Parathyroid adenoma (tissue), 2 donors: ENCODE data around the gene DYNC1I1.

Experiments
- H2AFZ ChIP-seq: fragments of 300-600 bp; sonication (generic); one replicate; pipeline ENCODE4 v1.7.0; 2017; ENCODE audit warnings: antibody characterized with exemption, mild to moderate bottlenecking
- H3K27ac ChIP-seq: fragments of 300-600 bp; sonication (generic); one replicate; pipeline ENCODE4 v1.7.0; 2017
- H3K27me3 ChIP-seq: fragments of 300-600 bp; sonication (generic); one replicate; pipeline ENCODE4 v1.7.0; 2017; ENCODE audit warnings: low read length; ENCODE audit not compliant: control insufficient read depth, insufficient read depth
- H3K36me3 ChIP-seq: fragments of 300-600 bp; sonication (generic); one replicate; pipeline ENCODE4 v1.7.0; 2017; ENCODE audit warnings: low read length; ENCODE audit not compliant: control insufficient read depth, insufficient read depth
- H3K4me1 ChIP-seq: fragments of 300-600 bp; sonication (generic); one replicate; pipeline ENCODE4 v1.7.0; 2017; ENCODE audit warnings: control low read depth
- H3K4me2 ChIP-seq: fragments of 300-600 bp; sonication (generic); one replicate; pipeline ENCODE4 v1.7.0; 2017; ENCODE audit warnings: low read length
- H3K4me3 ChIP-seq: fragments of 300-600 bp; sonication (generic); one replicate; pipeline ENCODE4 v1.7.0; 2017; ENCODE audit warnings: low read depth, low read length
- H3K79me2 ChIP-seq: fragments of 300-600 bp; sonication (generic); one replicate; pipeline ENCODE4 v1.7.0; 2017; ENCODE audit warnings: control low read depth
- H3K9ac ChIP-seq: fragments of 300-600 bp; sonication (generic); one replicate; pipeline ENCODE4 v1.7.0; 2017; ENCODE audit warnings: mild to moderate bottlenecking
- H3K9me3 ChIP-seq: fragments of 300-600 bp; sonication (generic); one replicate; pipeline ENCODE4 v1.7.0; 2017; ENCODE audit warnings: low read length; ENCODE audit not compliant: control insufficient read depth
- CTCF ChIP-seq: fragments of 300-600 bp; sonication (generic); IDR thresholded peaks from one replicate; pipeline ENCODE4 v1.7.0; 2017; ENCODE audit warnings: antibody characterized with exemption, mild to moderate bottlenecking
- donor health status: primary hyperparathyroidism.

DYNC1I1 gene

DNA sequence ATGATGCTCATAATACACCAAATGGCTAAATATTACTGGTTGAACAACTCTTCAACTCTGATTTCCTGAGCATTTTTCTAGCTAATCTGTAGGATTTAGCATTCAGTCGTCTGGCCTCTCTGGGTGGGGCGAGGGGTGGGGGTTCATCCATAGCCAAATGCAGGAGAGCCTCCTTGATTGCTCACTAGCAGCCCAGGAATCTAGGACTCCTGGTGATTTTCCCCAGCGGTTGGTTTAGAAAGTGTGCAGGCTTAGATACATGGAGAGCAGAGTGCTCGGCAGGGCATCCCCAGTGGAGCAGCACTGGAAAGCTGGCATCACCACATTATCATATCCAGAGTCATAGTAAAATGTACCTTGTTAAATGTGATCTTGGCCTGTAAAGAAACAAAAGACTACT, 136.1 kb downstream of the DYNC1I1 start:
- no peak overlapping the region for H3K27ac ChIP-seq
- no peaks in the 10 kb centered on the region for H3K4me1 ChIP-seq
- no peaks in the 10 kb centered on the region for H3K36me3 ChIP-seq
- no peak overlapping the region for H2AFZ ChIP-seq
- no peaks in the 10 kb centered on the region for H3K27me3 ChIP-seq
- no peaks in the 10 kb centered on the region for H3K9me3 ChIP-seq
- no peaks in the 10 kb centered on the region for H3K79me2 ChIP-seq
- H3K9ac ChIP-seq = no peak overlapping the region
- no peak overlapping the region for H3K4me2 ChIP-seq
- no peak for TF ChIP-seq CTCF
- H3K4me3 ChIP-seq = no peak overlapping the region

GRCh38 chr7:95910341-95910740, 138.0 kb downstream of the DYNC1I1 start:
- Histone ChIP-seq H2AFZ (no peak overlapping the region), H3K36me3 (no peaks in the 10 kb centered on the region), H3K4me1 (no peaks in the 10 kb centered on the region), H3K4me3 (no peak overlapping the region), H3K27ac (no peak overlapping the region), H3K4me2 (no peak overlapping the region), H3K27me3 (no peaks in the 10 kb centered on the region), H3K79me2 (no peaks in the 10 kb centered on the region), H3K9ac (no peak overlapping the region), H3K9me3 (no peaks in the 10 kb centered on the region)
- no peak for TF ChIP-seq CTCF

GRCh38 chr7:95915731-95916130, 143.4 kb downstream of the DYNC1I1 start:
- Histone ChIP-seq H3K9ac (no peak overlapping the region), H3K36me3 (no peaks in the 10 kb centered on the region), H3K27me3 (no peaks in the 10 kb centered on the region), H2AFZ (no peak overlapping the region), H3K9me3 (no peaks in the 10 kb centered on the region), H3K4me3 (no peak overlapping the region), H3K4me2 (no peak overlapping the region), H3K27ac (no peak overlapping the region), H3K4me1 (no peaks in the 10 kb centered on the region), H3K79me2 (no peaks in the 10 kb centered on the region)
- no peak for TF ChIP-seq CTCF

GRCh38 chr7:95916573-95917297, 144.4 kb downstream of the DYNC1I1 start:
- peak; percentile 96 for TF ChIP-seq CTCF
- no peaks in the 10 kb centered on the region for H3K27me3 ChIP-seq
- no peaks in the 10 kb centered on the region for H3K79me2 ChIP-seq
- no peaks in the 10 kb centered on the region for H3K4me1 ChIP-seq
- H3K9me3 ChIP-seq = no peaks in the 10 kb centered on the region
- no peak overlapping the region for H3K4me2 ChIP-seq
- H3K4me3 ChIP-seq = no peak overlapping the region
- peak overlapping the region; percentile 39 for H2AFZ ChIP-seq
- H3K9ac ChIP-seq = no peak overlapping the region
- H3K27ac ChIP-seq = no peak overlapping the region
- H3K36me3 ChIP-seq = no peaks in the 10 kb centered on the region

DNA sequence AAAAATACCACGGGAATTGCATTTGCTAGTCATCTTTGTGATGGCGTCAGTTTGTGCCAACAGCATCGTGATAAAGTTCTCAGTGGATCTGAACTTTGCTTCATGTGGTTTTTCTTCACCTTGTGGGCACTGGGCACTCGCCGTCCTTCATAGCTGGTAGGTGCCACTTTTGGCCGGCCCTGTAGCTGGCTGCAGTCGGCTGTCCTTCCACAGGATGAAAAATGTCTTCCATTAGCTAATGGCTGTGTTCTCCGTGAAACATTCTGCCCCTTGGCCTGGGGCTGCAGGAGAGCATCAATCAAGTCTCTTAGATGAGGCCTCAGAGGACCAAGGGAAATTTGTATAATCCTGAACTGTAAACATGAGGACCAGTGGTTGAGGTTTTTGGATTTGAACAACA, 145.3 kb downstream of the DYNC1I1 start:
- TF ChIP-seq CTCF = no peak
- Histone ChIP-seq H3K36me3 (no peaks in the 10 kb centered on the region), H3K9ac (no peak overlapping the region), H2AFZ (no peak overlapping the region), H3K4me2 (no peak overlapping the region), H3K9me3 (no peaks in the 10 kb centered on the region), H3K4me1 (no peaks in the 10 kb centered on the region), H3K4me3 (no peak overlapping the region), H3K79me2 (no peaks in the 10 kb centered on the region), H3K27ac (no peak overlapping the region), H3K27me3 (no peaks in the 10 kb centered on the region)
